Bone marrow (tissue), 2 donors: ENCODE results near the gene AKT3.
"Not testable (repeated sequence)": the region's sequence is repeated elsewhere in the genome, so short reads cannot be mapped to it uniquely, and the experiment has no call there.

Experiments used
- DNase-seq, 2 donors: peaks; one replicate each; lab custom pipeline; 2025; lab: John Stamatoyannopoulos, UW

The AKT3 gene

GRCh38 chr1:243693800-243694199 lies 156.2 kb downstream of the AKT3 start:
- DNase-seq: no peak

DNA sequence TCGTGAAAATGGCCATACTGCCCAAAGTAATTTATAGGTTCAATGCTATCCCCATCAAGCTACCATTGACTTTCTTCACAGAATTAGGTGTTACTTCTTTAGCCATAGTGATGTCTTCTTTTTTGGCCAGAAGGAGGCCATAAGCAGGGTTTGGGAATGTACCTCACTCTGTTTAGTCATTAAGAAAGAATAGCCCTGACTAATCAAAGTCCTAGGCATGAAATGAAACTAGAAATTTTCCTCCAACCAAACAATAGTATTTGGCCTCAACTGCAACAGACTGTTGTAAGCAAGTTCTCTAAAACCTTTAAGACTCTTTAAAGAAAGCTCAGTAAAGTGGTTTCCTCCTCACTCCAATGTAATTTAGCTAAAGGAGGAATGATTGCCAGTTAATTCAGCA lies 163.9 kb downstream of the AKT3 start:
- DNase-seq: no peak

GRCh38 chr1:243680860-243681259 lies 169.2 kb downstream of the AKT3 start:
- no peak for DNase-seq

GRCh38 chr1:243672539-243673074 lies 177.4 kb downstream of the AKT3 start:
- DNase-seq: no peak

DNA sequence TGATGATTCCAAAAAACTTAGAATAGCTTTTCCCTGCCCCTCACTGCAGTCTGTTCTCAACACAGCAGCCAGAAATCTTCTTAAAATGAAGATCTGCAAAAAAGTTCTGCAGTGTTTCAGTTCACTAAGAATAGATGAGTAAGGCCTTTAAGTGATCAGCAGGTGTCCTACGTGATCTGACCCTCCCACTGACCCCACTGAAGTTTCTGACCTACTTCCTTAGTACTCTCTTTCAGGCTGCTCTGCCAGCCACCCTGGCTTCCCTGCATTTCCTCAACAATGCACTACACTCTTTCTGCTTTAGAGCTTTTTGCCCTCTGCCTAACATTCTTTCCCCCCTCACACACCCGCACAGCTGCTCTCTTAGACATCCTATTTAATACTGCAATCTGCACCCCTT lies 182.5 kb downstream of the AKT3 start:
- DNase-seq: no peak

DNA sequence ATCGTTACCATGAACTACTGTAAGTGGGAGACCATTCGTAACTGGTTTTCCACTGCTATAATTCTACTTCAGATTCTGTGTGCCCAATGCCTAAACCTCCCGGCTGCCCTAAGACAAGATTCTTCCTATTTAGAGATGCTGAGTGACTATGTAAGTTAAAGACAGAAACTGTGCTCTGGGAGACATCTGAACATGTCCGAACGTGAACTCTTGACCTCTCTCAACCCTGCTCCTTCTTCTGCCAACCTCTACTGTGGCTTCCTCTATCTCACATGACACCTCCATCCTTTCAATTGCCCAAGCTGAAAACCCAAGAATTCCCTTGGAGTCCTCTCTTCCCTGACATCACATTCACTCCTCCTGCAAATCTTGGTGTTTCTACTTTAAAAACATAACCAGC lies 182.9 kb downstream of the AKT3 start:
- no peak for DNase-seq

- DNase-seq: no peak
Measured at GRCh38 chr1:243663651-243664050, 186.4 kb downstream of the AKT3 start.

DNA sequence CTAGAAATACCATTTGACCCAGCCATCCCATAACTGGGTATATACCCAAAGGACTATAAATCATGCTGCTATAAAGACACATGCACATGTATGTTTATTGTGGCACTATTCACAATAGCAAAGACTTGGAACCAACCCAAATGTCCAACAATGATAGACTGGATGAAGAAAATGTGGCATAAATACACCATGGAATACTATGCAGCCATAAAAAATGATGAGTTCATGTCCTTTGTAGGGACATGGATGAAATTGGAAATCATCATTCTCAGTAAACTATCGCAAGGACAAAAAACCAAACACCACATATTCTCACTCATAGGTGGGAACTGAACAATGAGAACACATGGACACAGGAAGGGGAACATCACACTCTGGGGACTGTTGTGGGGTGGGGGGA lies 187.9 kb downstream of the AKT3 start:
- not testable (repeated sequence) for DNase-seq

- DNase-seq: no peak
Measured at GRCh38 chr1:243658594-243659105, 191.4 kb downstream of the AKT3 start.

- DNase-seq: no peak
Measured at GRCh38 chr1:243657793-243658192, 192.2 kb downstream of the AKT3 start.

- DNase-seq: not testable (repeated sequence)
Measured at GRCh38 chr1:243649530-243649929, 200.5 kb downstream of the AKT3 start.

- no peak for DNase-seq
Measured at GRCh38 chr1:243646841-243647240, 203.2 kb downstream of the AKT3 start.

DNA sequence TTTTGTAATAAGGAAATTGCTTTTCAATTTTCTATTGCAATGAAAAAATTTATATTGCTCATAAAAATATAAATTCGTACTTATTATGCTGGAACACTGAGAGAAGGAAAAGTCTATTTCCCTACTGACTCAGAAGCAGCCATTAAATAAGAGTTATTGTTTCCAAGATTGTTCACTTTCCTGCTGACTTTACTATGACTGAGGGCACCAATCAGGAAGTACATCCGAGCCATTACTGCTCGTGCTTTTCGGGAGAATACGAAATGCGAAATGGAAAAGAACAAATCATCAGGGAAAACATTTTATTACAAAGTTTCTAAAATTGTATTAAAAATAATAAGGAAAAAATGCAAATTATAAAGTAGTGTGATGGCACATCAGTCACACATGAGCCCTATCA lies 204.8 kb downstream of the AKT3 start:
- no peak for DNase-seq

DNA sequence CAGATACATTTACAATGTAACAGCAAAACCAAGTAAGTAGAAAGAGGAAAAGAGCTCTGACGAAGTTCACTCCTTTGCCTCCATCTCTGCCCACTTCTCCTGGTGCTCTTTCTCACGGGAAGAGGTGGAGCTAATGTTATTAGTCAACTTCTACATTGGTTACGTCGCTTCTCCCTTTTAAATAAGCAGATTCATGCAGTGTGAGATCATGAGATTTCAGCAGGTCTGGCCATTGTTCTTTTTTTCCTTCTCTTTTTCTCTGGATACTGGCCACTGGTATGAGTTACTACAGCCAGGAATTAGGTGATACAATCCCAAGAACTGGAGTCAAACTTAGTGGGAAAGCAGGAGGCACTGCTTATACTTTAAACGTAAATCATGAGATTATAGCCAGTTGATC lies 207.1 kb downstream of the AKT3 start:
- no peak for DNase-seq

- DNase-seq: no peak
Measured at GRCh38 chr1:243639027-243639658, 210.9 kb downstream of the AKT3 start.

- DNase-seq: no peak
Measured at GRCh38 chr1:243638186-243638585, 211.9 kb downstream of the AKT3 start.

- no peak for DNase-seq
Measured at GRCh38 chr1:243628476-243628907, 221.6 kb downstream of the AKT3 start.

DNA sequence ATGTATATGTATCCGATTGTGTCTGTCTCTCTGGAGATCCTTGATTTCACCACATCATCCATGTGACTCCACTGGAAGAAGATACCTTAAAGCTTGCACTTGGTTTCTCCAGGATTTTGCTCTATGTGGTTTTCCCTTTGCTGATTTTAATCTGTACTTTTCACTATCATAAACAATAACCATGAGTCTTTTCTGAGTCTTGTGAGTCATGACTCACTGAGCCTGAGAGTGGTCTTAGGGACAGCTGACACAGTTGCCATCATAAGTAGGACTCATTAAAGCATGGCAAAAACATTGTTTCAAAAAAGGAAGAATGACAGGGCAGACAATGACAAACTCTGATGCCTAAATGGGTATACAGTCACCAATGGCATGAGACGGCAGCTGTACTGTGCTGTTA lies 226.2 kb downstream of the AKT3 start:
- no peak for DNase-seq

- no peak for DNase-seq
Measured at GRCh38 chr1:243621973-243622372, 228.1 kb downstream of the AKT3 start.

DNA sequence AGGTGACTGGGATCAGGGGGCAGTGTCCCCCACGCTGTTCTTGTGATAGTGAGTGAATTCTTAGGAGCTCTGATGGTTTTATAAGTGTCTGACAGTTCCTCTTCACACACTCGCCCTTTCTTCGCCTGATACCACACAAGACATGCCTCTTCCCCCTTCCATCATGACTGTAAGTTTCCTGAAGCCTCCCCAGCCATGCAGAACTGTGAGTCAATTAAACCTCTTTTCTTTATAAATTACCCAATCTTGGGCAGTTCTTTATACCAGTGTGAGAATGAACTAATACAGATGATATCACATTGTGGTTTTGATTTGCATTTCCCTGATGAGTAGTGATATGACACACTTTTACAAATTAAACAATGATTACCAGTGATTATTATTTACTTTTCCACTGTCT lies 229.9 kb downstream of the AKT3 start:
- no peak for DNase-seq

DNA sequence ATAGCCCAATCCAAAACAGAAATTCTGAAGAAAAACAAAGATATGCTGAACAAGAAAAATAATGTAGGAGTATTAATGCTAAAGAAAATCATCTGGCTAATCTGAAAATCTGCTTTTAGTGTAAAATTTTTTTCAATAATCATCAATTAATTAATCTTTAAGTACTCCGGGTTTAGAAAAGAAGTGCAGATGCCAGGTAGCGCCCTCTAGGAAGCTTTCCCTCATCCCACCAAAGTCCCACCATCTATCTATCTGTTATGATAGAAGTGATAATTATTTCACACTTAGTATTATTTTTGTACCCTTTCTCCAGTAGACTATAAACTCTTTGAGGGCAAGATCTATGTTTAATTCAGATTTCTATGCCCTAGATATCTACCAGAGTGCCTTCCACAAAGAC lies 240.3 kb downstream of the AKT3 start:
- DNase-seq: no peak

GRCh38 chr1:243605604-243606003 lies 244.4 kb downstream of the AKT3 start:
- no peak for DNase-seq

- no peak for DNase-seq
Measured at GRCh38 chr1:243601720-243602119, 248.3 kb downstream of the AKT3 start.

DNA sequence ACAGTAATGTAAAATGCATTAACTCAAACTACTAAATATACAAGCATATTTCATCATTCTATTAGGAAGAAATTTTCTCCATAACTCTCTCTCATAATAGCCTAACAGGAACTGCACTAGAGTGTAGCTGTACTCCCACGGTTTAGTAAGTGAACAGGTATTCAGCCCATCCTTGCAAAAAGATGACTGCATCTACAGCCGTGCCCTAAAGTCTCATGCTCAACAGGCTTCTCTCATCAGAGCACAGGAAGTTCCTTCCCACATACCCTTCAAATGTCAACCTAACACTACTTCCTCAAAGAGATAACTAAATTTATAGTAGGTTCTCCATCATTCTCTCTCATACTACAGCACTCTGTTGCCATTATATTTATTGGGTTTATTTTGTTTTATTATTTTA lies 251.6 kb downstream of the AKT3 start:
- DNase-seq: peak in 1 of 2 donors; percentile 74
